ENCODE measurements around the gene CA12.

CA12 gene

GRCh38 chr15:63357061-63357460 is 24.6 kb downstream of the CA12 start:
- no peak for DNase-seq (ENCODE audit: low spot score)

- peak; percentile 35 for DNase-seq (ENCODE audit: low spot score)
Observed at GRCh38 chr15:63354821-63355650, 26.6 kb downstream of the CA12 start.

- peak; percentile 78 for DNase-seq (ENCODE audit: low spot score)
Observed at GRCh38 chr15:63353887-63354286, 27.8 kb downstream of the CA12 start.

GRCh38 chr15:63353261-63353660 is 28.4 kb downstream of the CA12 start:
- no peak for DNase-seq (ENCODE audit: low spot score)

- no peak for DNase-seq (ENCODE audit: low spot score)
Observed at GRCh38 chr15:63352808-63353207, 28.8 kb downstream of the CA12 start.

- no peak for DNase-seq (ENCODE audit: low spot score)
Observed at GRCh38 chr15:63351170-63351569, 30.5 kb downstream of the CA12 start.

GRCh38 chr15:63350178-63350621 is 31.4 kb downstream of the CA12 start:
- no peak for DNase-seq (ENCODE audit: low spot score)

GRCh38 chr15:63349621-63350020 is 32.0 kb downstream of the CA12 start:
- no peak for DNase-seq (ENCODE audit: low spot score)

GRCh38 chr15:63349156-63349555 is 32.5 kb downstream of the CA12 start:
- no peak for DNase-seq (ENCODE audit: low spot score)

- DNase-seq (ENCODE audit: low spot score) = peak; percentile 23
Observed at GRCh38 chr15:63348392-63348791, 33.3 kb downstream of the CA12 start.

- no peak for DNase-seq (ENCODE audit: low spot score)
Observed at GRCh38 chr15:63347074-63347857, 34.4 kb downstream of the CA12 start.

GRCh38 chr15:63345391-63345752 is 36.3 kb downstream of the CA12 start:
- DNase-seq (ENCODE audit: low spot score) = no peak

GRCh38 chr15:63344731-63345390 is 36.8 kb downstream of the CA12 start:
- no peak for DNase-seq (ENCODE audit: low spot score)

GRCh38 chr15:63342996-63343562 is 38.6 kb downstream of the CA12 start:
- DNase-seq (ENCODE audit: low spot score) = peak; percentile 66

- no peak for DNase-seq (ENCODE audit: low spot score)
Observed at GRCh38 chr15:63341898-63342297, 39.7 kb downstream of the CA12 start.

- no peak for DNase-seq (ENCODE audit: low spot score)
Observed at GRCh38 chr15:63340878-63341277, 40.8 kb downstream of the CA12 start.

- no peak for DNase-seq (ENCODE audit: low spot score)
Observed at GRCh38 chr15:63340353-63340752, 41.3 kb downstream of the CA12 start.

- DNase-seq (ENCODE audit: low spot score) = no peak
Observed at GRCh38 chr15:63339836-63340235, 41.8 kb downstream of the CA12 start.

GRCh38 chr15:63339006-63339766 is 42.5 kb downstream of the CA12 start:
- no peak for DNase-seq (ENCODE audit: low spot score)

GRCh38 chr15:63338170-63338569 is 43.5 kb downstream of the CA12 start:
- no peak for DNase-seq (ENCODE audit: low spot score)

- no peak for DNase-seq (ENCODE audit: low spot score)
Observed at GRCh38 chr15:63337046-63337445, 44.6 kb downstream of the CA12 start.

Measured in LoVo (cell line).